Measurements from ENCODE around the gene PLCXD1.
"Not testable (repeated sequence)": the region's sequence is repeated elsewhere in the genome, so short reads cannot be mapped to it uniquely, and the experiment has no call there.

PLCXD1 gene

DNA sequence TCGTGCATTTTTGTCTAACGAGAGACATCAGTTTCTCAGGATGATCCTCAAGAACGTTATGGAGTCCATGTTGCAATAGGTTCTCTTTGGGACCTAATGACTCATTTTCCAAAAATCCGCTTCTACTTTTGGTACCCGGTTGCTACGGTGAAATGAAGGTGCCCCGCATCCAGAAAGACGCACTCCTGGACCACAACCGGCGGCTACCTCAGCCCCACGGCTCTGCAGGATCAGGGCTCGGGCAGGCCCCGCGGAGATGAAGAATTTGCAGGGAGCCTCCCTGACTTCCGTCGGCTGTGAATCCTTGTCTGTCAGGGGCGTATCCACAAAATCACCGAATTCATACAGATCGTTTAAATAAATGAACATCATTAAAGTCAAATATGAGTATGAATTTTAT lies 21.8 kb downstream of the PLCXD1 start:
- Histone ChIP-seq H3K36me3 (ENCODE audit: control insufficient read depth in 1 of 2, insufficient read depth in 2 of 2, low read length in 2 of 2) (peaks cover 6 to 58% of the 10 kb centered on the region in 2 donors), H3K27me3 (ENCODE audit: low read depth, low read length) (no peaks in the 10 kb centered on the region), H3K27ac (ENCODE audit: low read length) (no peak overlapping the region), H3K4me1 (ENCODE audit: control insufficient read depth in 1 of 2, insufficient read depth in 2 of 2, low read length in 2 of 2) (no peaks in the 10 kb centered on the region), H3K9me3 (ENCODE audit: control insufficient read depth in 1 of 2, low read length in 2 of 2) (no peaks in the 10 kb centered on the region), H3K4me3 (ENCODE audit: low read depth in 1 of 2, low read length in 2 of 2) (no peak overlapping the region)

- H3K4me1 ChIP-seq (ENCODE audit: control insufficient read depth in 1 of 2, insufficient read depth in 2 of 2, low read length in 2 of 2); H3K27me3 ChIP-seq (ENCODE audit: low read depth, low read length); H3K27ac ChIP-seq (ENCODE audit: low read length); H3K9me3 ChIP-seq (ENCODE audit: control insufficient read depth in 1 of 2, low read length in 2 of 2); H3K4me3 ChIP-seq (ENCODE audit: low read depth in 1 of 2, low read length in 2 of 2): not testable (repeated sequence)
- peaks cover 12 to 58% of the 10 kb centered on the region in 2 donors for H3K36me3 ChIP-seq (ENCODE audit: control insufficient read depth in 1 of 2, insufficient read depth in 2 of 2, low read length in 2 of 2)
Observed at GRCh38 chrX:305781-306613, 24.8 kb downstream of the PLCXD1 start.

DNA sequence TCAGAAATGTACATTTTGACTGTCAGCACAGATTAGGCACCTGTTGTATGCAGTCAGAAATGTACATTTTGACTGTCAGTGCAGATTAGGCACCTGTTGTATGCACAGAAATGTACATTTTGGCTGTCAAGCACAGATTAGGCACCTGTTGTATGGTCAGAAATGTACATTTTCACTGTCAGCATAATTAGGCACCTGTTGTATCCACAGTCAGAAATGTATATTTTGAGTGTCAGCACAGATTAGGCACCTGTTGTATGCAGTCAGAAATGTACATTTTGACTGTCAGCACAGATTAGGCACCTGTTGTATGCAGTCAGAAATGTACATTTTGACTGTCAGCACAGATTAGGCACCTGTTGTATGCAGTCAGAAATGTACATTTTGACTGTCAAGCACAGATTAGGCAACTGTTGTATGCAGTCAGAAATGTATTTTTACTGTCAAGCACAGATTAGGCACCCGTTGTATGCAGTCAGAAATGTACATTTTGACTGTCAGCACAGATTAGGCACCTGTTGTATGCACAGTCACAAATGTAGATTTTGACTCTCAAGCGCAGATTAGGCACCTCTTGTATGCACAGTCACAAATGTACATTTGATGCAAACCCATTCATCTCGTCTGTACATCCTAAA lies 25.6 kb downstream of the PLCXD1 start:
- H3K27ac ChIP-seq (ENCODE audit: low read length); H3K4me1 ChIP-seq (ENCODE audit: control insufficient read depth in 1 of 2, insufficient read depth in 2 of 2, low read length in 2 of 2); H3K4me3 ChIP-seq (ENCODE audit: low read depth in 1 of 2, low read length in 2 of 2); H3K9me3 ChIP-seq (ENCODE audit: control insufficient read depth in 1 of 2, low read length in 2 of 2); H3K27me3 ChIP-seq (ENCODE audit: low read depth, low read length): not testable (repeated sequence)
- peaks cover 13 to 60% of the 10 kb centered on the region in 2 donors for H3K36me3 ChIP-seq (ENCODE audit: control insufficient read depth in 1 of 2, insufficient read depth in 2 of 2, low read length in 2 of 2)

- H3K36me3 ChIP-seq (ENCODE audit: control insufficient read depth in 1 of 2, insufficient read depth in 2 of 2, low read length in 2 of 2): peaks cover 20 to 63% of the 10 kb centered on the region in 2 donors
Observed at GRCh38 chrX:307261-308111, 26.3 kb downstream of the PLCXD1 start.

GRCh38 chrX:308821-309520 lies 27.8 kb downstream of the PLCXD1 start:
- Histone ChIP-seq H3K4me1 (ENCODE audit: control insufficient read depth in 1 of 2, insufficient read depth in 2 of 2, low read length in 2 of 2) (no peaks in the 10 kb centered on the region), H3K36me3 (ENCODE audit: control insufficient read depth in 1 of 2, insufficient read depth in 2 of 2, low read length in 2 of 2) (peaks cover 21 to 70% of the 10 kb centered on the region in 2 donors)

More at GRCh38 chrX:307261-308111, 26.3 kb downstream of the PLCXD1 start:
- Histone ChIP-seq H3K9me3 (ENCODE audit: control insufficient read depth in 1 of 2, low read length in 2 of 2) (no peaks in the 10 kb centered on the region), H3K27me3 (ENCODE audit: low read depth, low read length) (no peaks in the 10 kb centered on the region), H3K27ac (ENCODE audit: low read length) (no peak overlapping the region), H3K4me3 (ENCODE audit: low read depth in 1 of 2, low read length in 2 of 2) (no peak overlapping the region), H3K4me1 (ENCODE audit: control insufficient read depth in 1 of 2, insufficient read depth in 2 of 2, low read length in 2 of 2) (no peaks in the 10 kb centered on the region)

GRCh38 chrX:310621-311155 lies 29.5 kb downstream of the PLCXD1 start:
- Histone ChIP-seq H3K27ac (ENCODE audit: low read length) (no peak overlapping the region), H3K36me3 (ENCODE audit: control insufficient read depth in 1 of 2, insufficient read depth in 2 of 2, low read length in 2 of 2) (peaks cover 21 to 72% of the 10 kb centered on the region in 2 donors), H3K4me1 (ENCODE audit: control insufficient read depth in 1 of 2, insufficient read depth in 2 of 2, low read length in 2 of 2) (no peaks in the 10 kb centered on the region), H3K4me3 (ENCODE audit: low read depth in 1 of 2, low read length in 2 of 2) (no peak overlapping the region), H3K27me3 (ENCODE audit: low read depth, low read length) (no peaks in the 10 kb centered on the region), H3K9me3 (ENCODE audit: control insufficient read depth in 1 of 2, low read length in 2 of 2) (no peaks in the 10 kb centered on the region)

More at GRCh38 chrX:308821-309520, 27.8 kb downstream of the PLCXD1 start:
- Histone ChIP-seq H3K27me3 (ENCODE audit: low read depth, low read length) (no peaks in the 10 kb centered on the region), H3K27ac (ENCODE audit: low read length) (no peak overlapping the region), H3K9me3 (ENCODE audit: control insufficient read depth in 1 of 2, low read length in 2 of 2) (no peaks in the 10 kb centered on the region), H3K4me3 (ENCODE audit: low read depth in 1 of 2, low read length in 2 of 2) (no peak overlapping the region)

- no peaks in the 10 kb centered on the region for H3K27me3 ChIP-seq (ENCODE audit: low read depth, low read length)
- H3K4me3 ChIP-seq (ENCODE audit: low read depth in 1 of 2, low read length in 2 of 2): no peak overlapping the region
- no peaks in the 10 kb centered on the region for H3K4me1 ChIP-seq (ENCODE audit: control insufficient read depth in 1 of 2, insufficient read depth in 2 of 2, low read length in 2 of 2)
- H3K27ac ChIP-seq (ENCODE audit: low read length): no peak overlapping the region
- no peaks in the 10 kb centered on the region for H3K9me3 ChIP-seq (ENCODE audit: control insufficient read depth in 1 of 2, low read length in 2 of 2)
- peaks cover 21 to 68% of the 10 kb centered on the region in 2 donors for H3K36me3 ChIP-seq (ENCODE audit: control insufficient read depth in 1 of 2, insufficient read depth in 2 of 2, low read length in 2 of 2)
Observed at GRCh38 chrX:311156-312129, 30.3 kb downstream of the PLCXD1 start.

DNA sequence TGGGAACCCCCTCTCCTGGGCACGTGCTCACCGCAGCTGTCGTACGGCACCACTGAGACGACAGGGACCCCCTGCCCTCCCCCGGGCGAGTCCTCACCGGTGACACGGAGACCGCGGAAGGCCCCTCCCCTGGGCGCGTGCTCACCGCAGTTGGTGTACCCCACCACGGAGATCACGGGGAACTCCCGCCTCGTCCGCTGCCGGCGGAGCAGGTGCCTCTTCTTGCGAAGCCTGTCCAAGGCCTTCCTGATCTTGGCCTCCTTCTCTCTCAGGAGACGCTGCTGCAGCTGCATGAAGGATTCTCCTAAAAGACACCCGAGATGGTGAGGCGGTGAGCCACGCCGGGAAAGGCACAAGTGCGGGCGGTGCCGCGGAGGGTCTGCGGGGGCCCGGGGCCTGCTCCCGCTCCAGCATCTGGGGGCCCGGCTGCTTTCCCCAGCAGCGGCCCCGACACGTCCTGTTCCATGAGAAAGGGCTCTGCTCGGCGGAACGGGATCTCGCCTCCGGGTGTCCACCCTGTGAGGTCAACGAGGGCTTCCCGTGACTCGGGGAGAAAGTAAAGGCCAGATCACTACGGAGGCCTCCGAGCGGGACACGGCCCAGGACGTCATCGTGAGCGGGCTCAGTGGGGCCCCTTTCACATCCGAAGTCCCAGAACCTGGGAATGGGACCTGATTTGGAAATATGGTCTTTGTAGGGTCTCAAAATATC lies 31.6 kb downstream of the PLCXD1 start:
- Histone ChIP-seq H3K4me3 (ENCODE audit: low read depth in 1 of 2, low read length in 2 of 2) (no peak overlapping the region), H3K27ac (ENCODE audit: low read length) (no peak overlapping the region), H3K27me3 (ENCODE audit: low read depth, low read length) (no peaks in the 10 kb centered on the region), H3K9me3 (ENCODE audit: control insufficient read depth in 1 of 2, low read length in 2 of 2) (no peaks in the 10 kb centered on the region), H3K36me3 (ENCODE audit: control insufficient read depth in 1 of 2, insufficient read depth in 2 of 2, low read length in 2 of 2) (peaks cover 15 to 64% of the 10 kb centered on the region in 2 donors), H3K4me1 (ENCODE audit: control insufficient read depth in 1 of 2, insufficient read depth in 2 of 2, low read length in 2 of 2) (peaks cover 0 to 1% of the 10 kb centered on the region in 2 donors)

DNA sequence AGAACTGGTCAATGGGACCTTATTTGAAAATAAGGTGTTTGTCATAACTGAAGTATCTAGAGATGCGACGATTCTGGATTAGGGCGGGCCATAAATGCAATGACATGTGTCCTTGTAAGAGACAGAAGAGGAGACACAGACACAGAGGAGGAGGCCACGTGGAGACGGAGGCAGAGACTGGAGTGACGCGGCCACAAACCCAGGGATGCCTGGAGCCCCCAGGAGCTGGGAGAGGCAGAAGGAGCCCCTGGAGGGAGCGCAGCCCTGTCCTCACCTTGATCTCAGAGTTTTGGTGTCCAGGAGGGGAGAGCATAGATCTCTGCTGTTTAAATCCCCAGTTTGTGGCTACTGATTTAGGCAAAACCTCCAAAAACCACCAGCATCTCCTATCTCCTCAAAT lies 32.4 kb downstream of the PLCXD1 start:
- Histone ChIP-seq H3K27me3 (ENCODE audit: low read depth, low read length) (no peaks in the 10 kb centered on the region), H3K27ac (ENCODE audit: low read length) (no peak overlapping the region), H3K36me3 (ENCODE audit: control insufficient read depth in 1 of 2, insufficient read depth in 2 of 2, low read length in 2 of 2) (peaks cover 15 to 58% of the 10 kb centered on the region in 2 donors), H3K4me1 (ENCODE audit: control insufficient read depth in 1 of 2, insufficient read depth in 2 of 2, low read length in 2 of 2) (peaks cover 0 to 3% of the 10 kb centered on the region in 2 donors), H3K4me3 (ENCODE audit: low read depth in 1 of 2, low read length in 2 of 2) (no peak overlapping the region), H3K9me3 (ENCODE audit: control insufficient read depth in 1 of 2, low read length in 2 of 2) (no peaks in the 10 kb centered on the region)
